Thyroid gland (tissue), 4 donors: Measurements from ENCODE around the gene ELL2. TPM values are rescaled to one million over a fixed set of nuclear protein-coding genes. Genes with fewer than 3 reads are reported as not detected.
"Not testable (repeated sequence)": the region's sequence is repeated elsewhere in the genome, so short reads cannot be mapped to it uniquely, and the experiment has no call there.

ENCODE experiments used
- DNase-seq, 2 donors: peaks; one replicate each; pipeline ENCODE4 v3.0.0-alpha.2; 2019
- H3K27ac ChIP-seq, 3 donors: fragments of 200-600 bp; sonication (generic); 1 replicate in 2 of 3; 2 replicates in 1 of 3; pipeline ENCODE4 v1.5.1; 2016 to 2019; ENCODE audit warnings: mild to moderate bottlenecking in 1 of 3, moderate library complexity in 1 of 3
- H3K27me3 ChIP-seq: fragments of 200-600 bp; sonication (generic); one replicate; pipeline ENCODE4 v1.5.1; 2019
- H3K36me3 ChIP-seq, 2 donors: fragments of 200-600 bp; sonication (generic); one replicate each; pipeline ENCODE4 v1.5.1; 2016 to 2019
- H3K4me1 ChIP-seq, 2 donors: fragments of 200-600 bp; sonication (generic); one replicate each; pipeline ENCODE4 v1.5.1; 2017 to 2019
- H3K4me3 ChIP-seq, 3 donors: fragments of 200-600 bp; sonication (generic); replicated peaks in 1 of 3; 1 replicate in 2 of 3; 2 replicates in 1 of 3; pipeline ENCODE4 v1.5.1; 2016; ENCODE audit warnings: mild to moderate bottlenecking in 1 of 3
- H3K9me3 ChIP-seq: fragments of 200-600 bp; sonication (generic); one replicate; pipeline ENCODE4 v1.5.1; 2017
- POLR2A ChIP-seq, 2 donors: fragments of 450-650 bp; IDR thresholded peaks; one replicate each; pipeline ENCODE4 v1.6.1; 2017; ENCODE audit warnings: antibody characterized with exemption in 2 of 2, mild to moderate bottlenecking in 2 of 2, moderate library complexity in 1 of 2
- WGBS, 2 donors: methylation state at CpG; one replicate each; pipeline ENCODE4 v1.1.5; 2017; 5-methylcytosine and 5-hydroxymethylcytosine counted together
- intact Hi-C: fragments of 100-400 bp; cut with DNase I; formaldehyde crosslinking; loops from one replicate; pipeline ENCODE4 v1.15.1; 2023
- total RNA-seq, 4 donors: library from RNA; depleted of rRNA; stranded (reverse); fragments of >200 nt; gene quantifications; one replicate each; pipeline ENCODE4 v1.2.3, GENCODE V29; 2016
- TF ChIP-seq, protein P1 (sequence below), 6 experiments: fragments of 200-600 bp in 3 of 6; fragments of 450-650 bp in 3 of 6; sonication (generic) in 3 of 6; IDR thresholded peaks; one replicate each; pipeline ENCODE4 v1.5.1; 2016 to 2019; ENCODE audit warnings: antibody characterized with exemption in 6 of 6, mild to moderate bottlenecking in 2 of 6, inconsistent platforms in 1 of 6, moderate library complexity in 1 of 6

ELL2 gene
- total RNA-seq, 4 donors from 2014 or later, result 56.1 to 80.2 (median 69.6) TPM

DNA sequence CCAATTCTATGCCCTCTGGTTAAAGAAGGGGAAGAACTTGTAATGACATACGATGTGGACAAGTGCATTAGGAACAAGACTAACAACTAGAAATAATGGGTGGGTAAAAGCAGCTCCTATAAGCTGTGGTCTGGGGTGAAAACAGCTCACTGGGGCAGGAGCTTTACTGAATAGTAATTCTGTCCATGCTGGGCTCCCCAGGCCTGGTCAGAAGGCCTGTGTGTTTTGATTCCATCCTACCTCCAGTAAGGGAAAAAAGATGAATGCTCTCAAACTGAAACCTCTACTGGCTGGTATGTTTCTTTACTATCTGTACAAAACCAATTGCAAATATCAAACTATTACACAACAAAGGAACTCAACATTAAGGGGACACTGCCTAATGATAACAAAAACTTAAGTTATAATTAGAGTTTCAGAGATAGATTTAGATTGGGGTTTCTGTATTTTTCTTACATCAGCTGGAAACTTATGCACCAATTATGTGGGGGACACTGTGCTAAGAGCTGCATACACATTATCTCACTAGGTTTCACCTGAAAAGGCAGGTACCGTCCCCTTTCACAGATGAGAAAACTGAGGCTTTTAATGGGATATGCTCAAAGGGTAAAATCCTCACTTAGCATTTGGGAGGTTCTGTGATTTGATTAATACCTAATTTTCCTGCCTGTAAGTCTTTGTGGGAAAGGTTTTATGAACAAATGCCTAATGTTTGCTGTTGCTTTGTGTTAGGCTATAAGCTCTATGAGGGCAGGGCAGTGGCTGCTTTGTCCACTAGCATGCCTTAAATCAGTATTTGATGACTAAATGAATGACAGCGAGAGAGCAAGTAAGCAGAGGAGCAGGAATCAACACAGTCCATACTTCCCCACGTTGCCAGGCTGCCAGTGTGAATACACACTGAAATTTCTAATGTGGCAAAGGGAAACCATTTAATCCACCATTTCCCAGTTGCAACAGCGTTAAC is 53.6 kb downstream of the ELL2 start:
- H3K4me3 ChIP-seq, result no peak overlapping the region
- peaks cover 15% of the 10 kb centered on the region in 2 donors for H3K4me1 ChIP-seq
- H3K36me3 ChIP-seq, result no peaks in the 10 kb centered on the region
- 91 to 92% methylated on average over 5 of the region's 5 CpGs for WGBS, 2 donors
- no peaks in the 10 kb centered on the region for H3K9me3 ChIP-seq
- no peaks in the 10 kb centered on the region for H3K27me3 ChIP-seq
- intact Hi-C loops, result no loop called here
- TF ChIP-seq, protein P1, sequence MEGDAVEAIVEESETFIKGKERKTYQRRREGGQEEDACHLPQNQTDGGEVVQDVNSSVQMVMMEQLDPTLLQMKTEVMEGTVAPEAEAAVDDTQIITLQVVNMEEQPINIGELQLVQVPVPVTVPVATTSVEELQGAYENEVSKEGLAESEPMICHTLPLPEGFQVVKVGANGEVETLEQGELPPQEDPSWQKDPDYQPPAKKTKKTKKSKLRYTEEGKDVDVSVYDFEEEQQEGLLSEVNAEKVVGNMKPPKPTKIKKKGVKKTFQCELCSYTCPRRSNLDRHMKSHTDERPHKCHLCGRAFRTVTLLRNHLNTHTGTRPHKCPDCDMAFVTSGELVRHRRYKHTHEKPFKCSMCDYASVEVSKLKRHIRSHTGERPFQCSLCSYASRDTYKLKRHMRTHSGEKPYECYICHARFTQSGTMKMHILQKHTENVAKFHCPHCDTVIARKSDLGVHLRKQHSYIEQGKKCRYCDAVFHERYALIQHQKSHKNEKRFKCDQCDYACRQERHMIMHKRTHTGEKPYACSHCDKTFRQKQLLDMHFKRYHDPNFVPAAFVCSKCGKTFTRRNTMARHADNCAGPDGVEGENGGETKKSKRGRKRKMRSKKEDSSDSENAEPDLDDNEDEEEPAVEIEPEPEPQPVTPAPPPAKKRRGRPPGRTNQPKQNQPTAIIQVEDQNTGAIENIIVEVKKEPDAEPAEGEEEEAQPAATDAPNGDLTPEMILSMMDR (IDR thresholded peaks at IDR 0.05), result no peak
- TF ChIP-seq POLR2A (IDR thresholded peaks at IDR 0.05), result no peak
- DNase-seq, result no peak
- no peak overlapping the region for H3K27ac ChIP-seq

- Histone ChIP-seq H3K4me1 (peaks cover 15% of the 10 kb centered on the region in 2 donors), H3K9me3 (no peaks in the 10 kb centered on the region), H3K27ac (no peak overlapping the region), H3K36me3 (no peaks in the 10 kb centered on the region), H3K27me3 (no peaks in the 10 kb centered on the region), H3K4me3 (no peak overlapping the region)
- intact Hi-C loops, result no loop called here
- 93% methylated on average over 5 of the region's 5 CpGs for WGBS, 2 donors
- TF ChIP-seq, protein P1 (IDR thresholded peaks at IDR 0.05), result no peak
- TF ChIP-seq POLR2A (IDR thresholded peaks at IDR 0.05), result no peak
- no peak for DNase-seq
Measured at GRCh38 chr5:95907067-95907705, 54.5 kb downstream of the ELL2 start.

- intact Hi-C loops, result not testable (repeated sequence)
Measured at GRCh38 chr5:95906398-95906797, 55.3 kb downstream of the ELL2 start.

DNA sequence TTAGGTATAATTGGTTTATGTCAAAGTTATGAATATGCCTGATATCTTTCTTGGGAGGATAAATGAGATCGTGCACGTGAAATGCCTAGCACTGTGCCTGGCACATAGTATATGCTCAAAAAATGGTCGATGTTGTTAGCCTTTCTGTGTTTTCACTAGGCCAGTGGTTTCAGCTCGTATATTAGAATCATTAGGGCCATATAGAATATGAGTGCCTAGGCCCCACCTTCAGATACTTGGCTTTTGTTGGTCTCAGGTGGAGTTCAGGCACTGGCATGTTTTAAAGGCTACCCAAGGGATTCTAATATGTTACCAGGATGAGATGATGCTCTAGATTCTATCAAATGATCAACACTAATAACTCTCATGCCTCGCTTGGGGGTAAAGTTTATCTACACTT is 56.8 kb downstream of the ELL2 start:
- no peak for TF ChIP-seq POLR2A (IDR thresholded peaks at IDR 0.05)
- TF ChIP-seq, protein P1 (IDR thresholded peaks at IDR 0.05), result no peak
- H3K36me3 ChIP-seq, result no peaks in the 10 kb centered on the region
- H3K27ac ChIP-seq, result no peak overlapping the region
- intact Hi-C loops, result no loop called here
- H3K9me3 ChIP-seq, result no peaks in the 10 kb centered on the region
- no peaks in the 10 kb centered on the region for H3K27me3 ChIP-seq
- DNase-seq, result no peak
- 89 to 98% methylated on average over 5 of the region's 5 CpGs for WGBS, 2 donors
- H3K4me3 ChIP-seq, result no peak overlapping the region
- peaks cover 14% of the 10 kb centered on the region in 2 donors for H3K4me1 ChIP-seq

More at GRCh38 chr5:95906398-95906797, 55.3 kb downstream of the ELL2 start:
- not testable (repeated sequence) for DNase-seq, H3K4me3 ChIP-seq, H3K36me3 ChIP-seq, H3K27me3 ChIP-seq, H3K9me3 ChIP-seq, H3K27ac ChIP-seq
- peaks cover 15% of the 10 kb centered on the region in 2 donors for H3K4me1 ChIP-seq
- WGBS, 2 donors, result 92 to 94% methylated on average over 3 of the region's 3 CpGs

GRCh38 chr5:95903838-95904237 is 57.8 kb downstream of the ELL2 start:
- no peak for DNase-seq
- H3K4me3 ChIP-seq, result no peak overlapping the region
- WGBS, 2 donors, result 96% methylated on average over 4 of the region's 4 CpGs
- no peaks in the 10 kb centered on the region for H3K9me3 ChIP-seq
- intact Hi-C loops, result no loop called here
- no peaks in the 10 kb centered on the region for H3K27me3 ChIP-seq
- peaks cover 4 to 6% of the 10 kb centered on the region in 2 donors for H3K4me1 ChIP-seq
- H3K27ac ChIP-seq, result no peak overlapping the region
- no peak for TF ChIP-seq POLR2A (IDR thresholded peaks at IDR 0.05)
- TF ChIP-seq, protein P1 (IDR thresholded peaks at IDR 0.05), result no peak
- no peaks in the 10 kb centered on the region for H3K36me3 ChIP-seq
